OCI-LY3 (cell line): Measurements from ENCODE around the gene SIK3.

Experiments used
- EZH2phosphoT487 ChIP-seq: fragments of 200-600 bp; shearing (Covaris generic); IDR thresholded peaks from 2 replicates; pipeline ENCODE4 v1.6.1; 2018; ENCODE audit warnings: antibody characterized with exemption, mixed run types, low read depth
- TF ChIP-seq, protein P1 (sequence below): fragments of 200-600, 300-600 bp; sonication (generic); IDR thresholded peaks from 2 replicates; pipeline ENCODE4 v1.5.1; 2014; ENCODE audit warnings: antibody characterized with exemption, low read length, low read depth

DNA sequence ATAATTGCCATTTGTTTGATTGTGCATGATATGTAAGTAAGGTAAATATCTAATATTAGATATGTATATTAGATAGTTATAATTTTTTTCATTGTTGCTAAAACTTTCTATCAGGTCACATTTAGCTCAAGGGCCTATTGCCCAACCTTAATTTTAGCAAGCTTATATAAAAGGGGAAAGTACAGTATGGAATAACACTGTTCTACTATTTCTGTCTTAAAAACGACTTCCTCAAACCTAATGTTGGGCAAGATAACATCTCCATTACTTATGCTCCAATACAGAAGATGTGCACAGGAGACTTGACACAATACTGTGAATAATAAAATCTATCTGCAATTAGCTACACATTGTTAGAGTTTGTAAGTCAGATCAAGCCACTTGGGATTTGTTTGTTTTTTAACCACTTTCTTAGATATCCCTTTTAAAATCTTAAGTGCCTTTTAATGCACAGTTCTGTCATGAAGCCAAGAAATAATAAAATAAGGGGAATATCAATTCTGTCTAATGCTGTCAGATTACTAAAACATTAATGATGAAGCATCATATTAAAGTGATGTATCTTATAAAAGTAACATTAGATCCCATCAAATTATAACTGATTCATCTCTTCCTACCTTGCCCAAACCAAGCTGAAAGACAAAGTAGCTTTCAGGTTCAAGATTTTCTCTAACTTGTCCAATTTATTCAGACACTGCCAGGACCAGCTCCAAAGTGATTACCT, 98.1 kb downstream of the SIK3 start:
- no peak for TF ChIP-seq EZH2phosphoT487
- TF ChIP-seq, protein P1, sequence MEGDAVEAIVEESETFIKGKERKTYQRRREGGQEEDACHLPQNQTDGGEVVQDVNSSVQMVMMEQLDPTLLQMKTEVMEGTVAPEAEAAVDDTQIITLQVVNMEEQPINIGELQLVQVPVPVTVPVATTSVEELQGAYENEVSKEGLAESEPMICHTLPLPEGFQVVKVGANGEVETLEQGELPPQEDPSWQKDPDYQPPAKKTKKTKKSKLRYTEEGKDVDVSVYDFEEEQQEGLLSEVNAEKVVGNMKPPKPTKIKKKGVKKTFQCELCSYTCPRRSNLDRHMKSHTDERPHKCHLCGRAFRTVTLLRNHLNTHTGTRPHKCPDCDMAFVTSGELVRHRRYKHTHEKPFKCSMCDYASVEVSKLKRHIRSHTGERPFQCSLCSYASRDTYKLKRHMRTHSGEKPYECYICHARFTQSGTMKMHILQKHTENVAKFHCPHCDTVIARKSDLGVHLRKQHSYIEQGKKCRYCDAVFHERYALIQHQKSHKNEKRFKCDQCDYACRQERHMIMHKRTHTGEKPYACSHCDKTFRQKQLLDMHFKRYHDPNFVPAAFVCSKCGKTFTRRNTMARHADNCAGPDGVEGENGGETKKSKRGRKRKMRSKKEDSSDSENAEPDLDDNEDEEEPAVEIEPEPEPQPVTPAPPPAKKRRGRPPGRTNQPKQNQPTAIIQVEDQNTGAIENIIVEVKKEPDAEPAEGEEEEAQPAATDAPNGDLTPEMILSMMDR = no peak
